CD4-positive, alpha-beta T cell treated with Interleukin-1 beta for 1 hour (primary cell): ENCODE measurements around the gene OR1E2.
"Not testable (repeated sequence)": the region's sequence is repeated elsewhere in the genome, so short reads cannot be mapped to it uniquely, and the experiment has no call there.

Experiments
- DNase-seq, 2 donors: peaks; one replicate each; pipeline ENCODE4 v3.0.0-alpha.2; 2020 to 2022

OR1E2 gene

GRCh38 chr17:3433741-3434140, at the start of gene OR1E2:
OR1E2 (minus strand) TSS chr17:3433841; CDS start chr17:3433841, 0 bp downstream.
- no peak for DNase-seq

DNA sequence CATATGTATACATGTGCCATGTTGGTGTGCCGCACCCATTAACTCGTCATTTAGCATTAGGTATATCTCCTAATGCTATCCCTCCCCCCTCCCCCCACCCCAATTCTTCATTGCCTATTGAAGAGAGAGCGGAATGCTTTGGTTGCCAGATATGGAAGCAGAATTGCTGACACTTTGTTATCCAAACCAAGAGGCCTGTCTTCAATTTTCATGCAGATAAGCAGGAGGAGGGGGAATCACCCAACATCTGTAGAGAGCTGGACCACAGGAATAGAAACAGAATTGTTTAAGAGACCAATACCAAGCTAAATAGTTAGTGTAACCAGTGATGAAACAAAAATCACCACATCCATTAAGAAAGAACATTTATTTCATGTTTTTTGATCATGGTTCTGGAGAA, 49.2 kb upstream of the OR1E2 start:
- no peak for DNase-seq

GRCh38 chr17:3479988-3480387, 46.3 kb upstream of the OR1E2 start:
- no peak for DNase-seq

- no peak for DNase-seq
Measured at GRCh38 chr17:3475812-3476610, 42.4 kb upstream of the OR1E2 start, which contains the start of gene ASPA. ASPA (plus strand) TSS chr17:3475997; CDS start chr17:3476160, 163 bp downstream.

DNA sequence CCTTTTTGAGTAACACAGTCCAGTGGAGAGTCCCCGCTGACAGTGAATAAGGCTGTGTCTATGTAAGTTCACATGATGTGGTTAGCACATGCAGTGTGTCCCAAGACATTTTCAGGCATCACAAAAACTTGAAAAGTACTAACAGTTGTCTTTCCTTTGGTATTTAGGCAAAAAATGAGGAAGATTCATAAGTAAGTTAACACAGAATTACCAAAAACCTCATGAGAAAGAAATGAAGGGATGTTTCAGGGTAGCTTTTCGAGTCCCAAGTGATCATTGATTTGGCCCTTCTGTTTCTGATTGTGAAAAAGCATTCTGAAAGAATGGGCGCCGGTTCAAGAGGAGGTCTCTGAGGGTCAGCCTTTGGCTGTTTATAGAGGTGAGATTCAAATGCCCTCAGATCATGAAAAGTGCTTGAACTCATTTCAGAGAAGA, 41.6 kb upstream of the OR1E2 start:
- no peak for DNase-seq

GRCh38 chr17:3474212-3474611, 40.6 kb upstream of the OR1E2 start:
- DNase-seq, result no peak

DNA sequence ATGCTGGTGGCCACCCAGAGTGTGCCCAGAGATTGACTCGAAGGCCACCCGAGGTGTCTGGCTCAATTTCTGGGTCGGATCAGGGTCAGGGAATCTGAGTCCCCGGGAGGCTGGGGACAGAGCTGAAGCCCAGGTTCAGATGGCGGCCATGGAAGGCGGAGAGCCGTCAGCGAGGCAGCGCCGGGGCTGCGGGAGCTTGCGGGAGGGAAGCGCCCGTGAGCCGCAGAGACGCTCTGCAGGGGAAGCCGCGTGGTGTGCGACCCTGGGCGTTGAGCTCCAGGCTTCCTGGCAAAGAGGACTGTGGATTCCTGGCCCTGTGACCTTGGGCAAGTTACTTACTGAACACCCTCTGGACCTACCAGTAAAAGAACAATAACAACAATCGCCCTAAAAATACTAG, 38.5 kb upstream of the OR1E2 start:
- DNase-seq, result no peak

DNA sequence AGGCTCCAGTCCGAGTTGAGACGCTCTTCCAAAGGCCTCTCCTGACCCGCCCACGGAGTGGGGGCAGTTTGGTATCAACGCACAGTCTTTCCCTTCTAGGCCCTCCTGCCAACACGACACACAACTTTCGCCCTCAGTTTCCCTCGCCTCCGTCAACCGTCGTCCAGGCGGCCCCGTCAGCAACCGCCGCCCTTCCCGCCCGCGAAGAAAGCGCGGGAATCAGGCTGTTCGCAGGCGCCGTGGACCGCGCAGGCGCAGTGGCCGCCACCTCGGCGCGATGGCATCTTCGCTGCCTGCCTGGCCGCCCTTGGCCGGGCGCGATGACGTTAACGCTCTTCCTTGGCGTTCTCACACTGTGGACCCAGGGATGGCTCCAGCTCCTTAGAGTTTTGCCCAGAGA, 38.0 kb upstream of the OR1E2 start, which contains the start of gene SPATA22:
SPATA22 (minus strand) TSS at position 221 of the 400 bp plus-strand sequence. CDS start 2,494 bp downstream, outside the sequence.
- no peak for DNase-seq

- DNase-seq, result no peak
Measured at GRCh38 chr17:3469529-3469928, 35.9 kb upstream of the OR1E2 start.

DNA sequence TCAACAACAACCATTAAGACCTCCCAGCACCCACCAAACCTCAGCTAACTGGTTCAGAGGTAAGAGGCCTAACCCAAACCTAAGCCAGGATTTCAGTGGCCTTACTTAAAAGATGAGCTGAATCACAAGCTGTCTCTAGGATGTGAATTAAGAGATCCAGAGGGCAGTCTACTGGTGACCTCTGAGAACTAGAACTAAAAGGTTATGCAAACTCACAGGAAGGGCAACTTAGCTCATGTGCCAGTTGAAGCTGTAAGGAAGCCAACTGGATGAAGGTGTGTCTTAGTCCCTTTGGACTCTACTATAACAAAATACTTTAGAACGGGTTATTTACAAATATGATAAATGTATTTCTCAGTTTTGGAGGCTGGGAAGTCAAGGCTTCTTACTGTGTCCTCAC, 32.7 kb upstream of the OR1E2 start:
- not testable (repeated sequence) for DNase-seq

- DNase-seq, result no peak
Measured at GRCh38 chr17:3448059-3448665, 14.5 kb upstream of the OR1E2 start.

DNA sequence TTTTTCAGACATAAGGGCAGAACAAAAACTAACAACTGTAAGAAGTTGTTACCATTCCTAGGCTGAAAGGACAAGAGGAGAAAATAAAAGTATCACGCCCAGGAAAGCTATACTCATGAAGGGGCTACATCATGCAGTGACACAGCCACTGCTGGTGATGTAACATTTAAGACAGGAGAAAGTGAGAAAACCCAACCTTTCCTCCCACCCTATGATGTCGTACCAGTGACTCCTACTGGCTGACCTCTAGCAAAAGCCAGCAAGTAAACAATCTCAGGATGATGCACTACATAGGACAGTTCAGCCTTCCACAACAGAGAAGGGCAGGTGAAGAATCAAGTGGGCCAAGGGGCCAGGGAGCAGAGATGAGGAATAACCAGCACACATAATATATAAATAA, 14.0 kb upstream of the OR1E2 start:
- peak in 1 of 2 donors; percentile 8 for DNase-seq

GRCh38 chr17:3440451-3440850, 6.8 kb upstream of the OR1E2 start:
- DNase-seq, result no peak

DNA sequence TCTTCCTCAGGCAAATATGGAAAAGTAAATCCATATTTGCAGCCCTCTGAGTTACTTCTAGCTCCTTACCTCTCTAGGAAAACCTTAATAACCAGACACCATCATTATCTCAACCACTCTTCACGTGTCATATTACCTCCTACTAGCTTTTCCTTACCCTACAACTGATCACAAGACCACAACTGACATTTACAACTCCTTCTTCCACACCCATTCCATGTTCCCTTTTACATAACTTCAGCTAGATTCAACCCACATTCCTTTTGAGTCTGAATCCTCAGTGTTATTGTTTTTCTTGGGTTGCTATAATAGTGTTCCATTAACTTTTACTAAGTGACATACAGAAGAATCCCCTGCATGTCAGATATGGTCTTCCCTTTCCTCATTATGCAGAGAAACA, 4.7 kb upstream of the OR1E2 start:
- DNase-seq, result no peak

GRCh38 chr17:3433215-3433614, 426 bp downstream of the OR1E2 start:
- DNase-seq, result peak; percentile 2 to 14

GRCh38 chr17:3418222-3418621, 15.4 kb downstream of the OR1E2 start:
- no peak for DNase-seq

DNA sequence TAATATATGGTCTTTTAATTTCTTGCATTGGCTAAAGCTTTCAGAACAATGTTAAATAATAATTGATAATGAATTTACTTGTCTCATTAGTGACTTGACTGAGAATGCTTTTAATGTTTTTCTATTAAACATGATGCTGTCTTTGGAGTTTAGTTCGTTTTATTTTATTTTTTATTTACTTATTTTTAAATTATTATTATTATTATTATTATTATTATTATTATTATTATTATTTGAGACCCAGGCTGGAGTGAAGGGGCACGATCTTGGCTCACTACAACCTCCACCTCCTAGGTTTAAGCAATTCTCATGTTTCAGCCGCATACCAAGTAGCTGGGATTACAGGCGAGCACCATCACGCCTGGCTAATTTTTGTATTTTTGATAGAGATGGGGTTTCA, 18.0 kb downstream of the OR1E2 start:
- DNase-seq, result no peak

DNA sequence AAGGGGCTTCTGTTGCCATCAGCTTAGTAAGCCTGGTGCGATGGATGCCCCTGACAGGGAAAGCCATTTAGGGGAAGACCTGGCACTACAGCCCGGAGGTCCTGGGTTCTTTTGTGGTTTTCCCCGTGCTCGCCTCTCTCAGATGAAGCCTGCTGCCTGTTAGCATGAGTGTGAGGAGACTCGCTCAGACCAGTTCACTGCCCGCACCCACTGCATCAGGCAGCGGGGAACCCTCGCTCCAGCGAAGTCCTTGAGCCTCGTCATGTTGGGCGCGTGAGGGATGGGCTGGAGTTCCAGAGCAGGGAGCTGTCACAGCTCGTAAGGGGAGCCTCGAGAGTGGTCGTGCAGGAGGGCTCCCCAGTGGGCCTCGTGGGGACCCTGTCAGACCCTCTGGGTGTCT, 21.4 kb downstream of the OR1E2 start:
- DNase-seq, result not testable (repeated sequence)

- DNase-seq, result no peak
Measured at GRCh38 chr17:3411070-3411469, 22.6 kb downstream of the OR1E2 start, which contains the start of gene OR3A3. OR3A3 (plus strand) TSS chr17:3411370.

DNA sequence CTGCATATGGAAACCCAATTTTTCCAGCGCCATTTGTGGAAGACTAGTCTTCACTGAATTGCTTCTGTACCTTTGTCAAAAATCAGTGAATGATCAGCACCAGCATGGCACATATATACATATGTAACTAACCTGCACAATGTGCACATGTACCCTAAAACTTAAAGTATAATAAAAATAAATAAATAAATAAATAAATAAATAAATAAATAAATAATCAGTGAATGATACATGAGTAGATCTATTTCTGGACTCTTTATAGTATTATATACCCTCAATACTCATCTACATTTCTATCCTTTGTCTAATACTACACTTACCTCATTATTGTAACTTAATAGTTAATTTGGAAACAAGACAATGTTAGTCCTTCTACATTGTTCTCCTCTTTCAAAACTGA, 29.8 kb downstream of the OR1E2 start:
- not testable (repeated sequence) for DNase-seq

DNA sequence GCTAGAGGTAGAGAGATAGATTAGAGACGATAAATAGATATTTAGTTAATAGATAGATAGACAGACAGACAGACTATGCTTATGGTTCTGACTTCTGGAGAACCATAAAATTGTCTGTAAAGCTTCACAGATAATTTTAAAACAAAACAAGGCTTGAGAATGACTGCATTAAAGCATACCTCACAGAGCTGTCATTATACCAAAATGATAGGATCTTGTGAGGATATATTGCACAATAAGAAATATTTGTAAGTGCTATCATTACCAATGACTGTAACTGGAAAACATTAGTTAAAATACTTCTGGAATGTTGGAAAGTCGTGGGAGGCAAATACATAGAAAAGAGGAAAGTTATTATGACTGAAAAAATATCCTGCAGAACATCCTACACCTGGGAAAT, 31.9 kb downstream of the OR1E2 start:
- DNase-seq, result no peak

DNA sequence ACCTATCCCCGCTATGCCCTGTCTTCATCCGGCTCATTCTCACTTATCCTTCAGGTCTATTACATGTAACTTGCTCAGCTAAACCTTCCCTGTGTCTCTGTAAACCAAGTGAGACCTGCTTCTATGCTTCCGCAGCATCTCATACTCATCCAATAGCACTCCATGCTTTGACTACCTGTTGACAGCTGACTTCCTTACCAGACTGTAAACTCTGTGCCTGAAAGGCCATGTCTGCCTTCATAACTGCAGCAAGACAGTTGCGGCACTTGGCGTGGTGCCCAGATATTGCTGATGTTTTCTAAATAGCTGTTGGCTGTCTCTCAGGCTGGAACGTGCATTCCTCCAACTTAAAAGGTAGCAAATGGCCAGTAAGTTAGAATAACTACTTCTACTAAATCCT, 33.6 kb downstream of the OR1E2 start:
- no peak for DNase-seq

- no peak for DNase-seq
Measured at GRCh38 chr17:3398310-3398709, 35.3 kb downstream of the OR1E2 start, which contains the start of gene OR1E1. OR1E1 (minus strand) TSS chr17:3398410; CDS start chr17:3398410, 0 bp downstream.

DNA sequence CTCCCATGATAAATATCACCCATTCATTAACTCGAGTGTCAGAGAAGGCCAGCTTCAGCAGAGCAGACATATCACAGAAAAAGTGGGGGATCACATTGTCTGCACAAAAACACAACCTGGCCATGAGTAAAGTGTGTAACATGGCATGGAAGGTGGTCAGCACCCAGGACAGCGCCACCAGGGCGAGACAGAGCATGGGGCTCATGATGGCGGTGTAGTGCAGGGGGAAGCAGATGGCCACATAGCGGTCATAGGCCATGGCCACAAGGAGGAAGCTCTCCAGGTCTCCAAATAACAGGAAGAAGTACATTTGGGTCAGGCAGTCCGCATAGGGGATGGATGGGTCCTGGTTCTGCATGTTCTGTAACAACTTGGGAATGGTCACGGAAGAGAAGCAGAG, 35.8 kb downstream of the OR1E2 start:
- DNase-seq, result not testable (repeated sequence)
